Right lobe of liver (tissue), 6 donors: ENCODE data around the gene SSTR5. TPM values are rescaled to one million over a fixed set of nuclear protein-coding genes. Genes with fewer than 3 reads are reported as not detected.

Source experiments
- ATAC-seq, 4 donors: fragments of 200-7000 bp; cut with Tn5 transposase; one replicate each; pipeline ENCODE4 v1.9.1; 2020; ENCODE audit warnings: mild to moderate bottlenecking in 4 of 4, moderate library complexity in 4 of 4
- DNase-seq, 3 donors: peaks; one replicate each; pipeline ENCODE4 v3.0.0-alpha.2; 2020
- H3K27ac ChIP-seq, 3 donors: fragments of 200-600 bp; one replicate each; pipeline ENCODE4 v1.8.0; 2022
- H3K27me3 ChIP-seq, 2 donors: fragments of 200-600 bp; one replicate each; pipeline ENCODE4 v1.8.0; 2022
- H3K36me3 ChIP-seq, 4 donors: fragments of 200-600 bp; sonication (generic) in 1 of 4; one replicate each; pipeline versions ENCODE4 v1.5.1 to v1.8.0; 2017 to 2022; ENCODE audit warnings: control low read depth in 1 of 4
- H3K4me1 ChIP-seq, 4 donors: fragments of 200-600 bp; sonication (generic) in 1 of 4; one replicate each; pipeline versions ENCODE4 v1.5.1 to v1.8.0; 2017 to 2022; ENCODE audit warnings: control low read depth in 1 of 4
- H3K4me3 ChIP-seq, 3 donors: fragments of 200-600 bp; one replicate each; pipeline ENCODE4 v1.8.0; 2022
- H3K9me3 ChIP-seq, 4 donors: fragments of 200-600 bp; sonication (generic) in 1 of 4; one replicate each; pipeline versions ENCODE4 v1.5.1 to v1.8.0; 2017 to 2022; ENCODE audit warnings: control low read depth in 1 of 4
- CTCF ChIP-seq, 4 donors: fragments of 200-600 bp in 3 of 4; fragments of 450-650 bp in 1 of 4; IDR thresholded peaks; one replicate each; pipeline versions ENCODE4 v1.5.1 to v1.8.0; 2016 to 2022; ENCODE audit warnings: antibody characterized with exemption in 4 of 4, mild to moderate bottlenecking in 2 of 4
- POLR2A ChIP-seq: fragments of 450-650 bp; IDR thresholded peaks from one replicate; pipeline ENCODE4 v1.6.1; 2017; ENCODE audit warnings: antibody characterized with exemption, mild to moderate bottlenecking
- WGBS: methylation state at CpG from one replicate; pipeline ENCODE4 v1.1.6; 2018; ENCODE audit warnings: low coverage, low lambda C conversion rate; ENCODE audit not compliant: insufficient coverage; ENCODE audit errors: missing lambda C conversion rate; 5-methylcytosine and 5-hydroxymethylcytosine counted together
- intact Hi-C, 2 donors: fragments of 100-400 bp; cut with DNase I; formaldehyde crosslinking; loops; one replicate each; pipeline versions ENCODE4 v1.11.2 to v1.14.1; 2022
- total RNA-seq, 6 experiments: library from RNA; depleted of rRNA in 2 of 6; stranded (reverse); fragments of >200 nt in 2 of 6; fragmentation: NEBNext Ultra II Directional in 3 of 6; extraction: Animal tissue kit (Norgen Biotek cat#: 25700) in 3 of 6; gene quantifications; one replicate each; pipeline versions ENCODE4 v1.1.0 to v1.2.4, GENCODE V29; 2016 to 2023
- donor health status: DM: no; HTN: yes; CAD: no.
- donor health status: DM: no; HTN: no; CAD: no.
- donor health status: DM: no; HTN: no; CAD: no.
- donor health status: DM: no; HTN: yes; CAD: no.
- donor health status: DM: no; HTN: yes; CAD: no.

SSTR5 gene
- total RNA-seq, 6 experiments from 2014 or later = not detected

GRCh38 chr16:1127101-1127500, 54.6 kb downstream of the SSTR5 start:
- Histone ChIP-seq H3K4me1 (no peaks in the 10 kb centered on the region), H3K4me3 (no peak overlapping the region), H3K27me3 (no peaks in the 10 kb centered on the region), H3K9me3 (no peaks in the 10 kb centered on the region), H3K36me3 (no peaks in the 10 kb centered on the region), H3K27ac (no peak overlapping the region)
- 51% methylated on average over 4 of the region's 16 CpGs for WGBS
- intact Hi-C loops = no loop called here
- TF ChIP-seq POLR2A (no peak), CTCF (IDR thresholded peaks at IDR 0.05) (no peak)
- no peak for DNase-seq
- ATAC-seq = no peak

DNA sequence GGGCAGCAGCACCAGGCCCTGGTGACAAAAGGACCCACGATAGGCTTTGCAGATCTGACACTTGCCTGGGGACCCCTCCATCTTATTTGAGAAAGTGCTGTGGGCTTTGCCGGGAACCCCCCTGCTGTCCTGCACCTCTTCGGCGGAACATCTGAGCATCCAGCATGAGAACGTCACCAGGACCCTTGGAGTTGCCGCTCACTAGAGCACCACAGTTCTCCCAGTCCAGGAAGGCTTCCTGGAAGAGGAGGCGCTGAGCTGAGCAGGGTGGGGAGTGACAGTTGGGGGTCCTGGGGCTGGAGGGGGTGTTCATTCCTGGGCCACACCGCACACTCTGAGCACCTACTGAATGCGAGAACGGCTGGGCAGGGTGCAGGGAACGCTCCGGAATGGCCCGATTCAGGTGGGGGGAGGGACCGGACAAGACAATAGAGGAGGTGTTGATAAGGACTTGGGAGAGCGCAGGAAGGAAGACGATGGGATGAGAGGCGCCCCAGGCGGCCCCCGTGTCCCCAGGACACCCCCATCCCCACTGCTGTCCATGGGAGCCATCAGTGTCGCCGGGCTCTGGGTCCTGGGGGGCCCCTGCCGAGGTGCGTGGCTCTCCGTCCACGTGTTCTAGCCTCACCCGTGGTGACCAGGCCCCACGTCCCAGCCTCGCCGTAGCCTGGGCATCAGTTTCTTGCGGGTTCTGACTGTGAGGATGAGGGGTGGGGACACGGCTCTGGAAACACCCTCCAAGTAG, 55.6 kb downstream of the SSTR5 start:
- Histone ChIP-seq H3K27me3 (no peaks in the 10 kb centered on the region), H3K9me3 (no peaks in the 10 kb centered on the region), H3K4me1 (no peaks in the 10 kb centered on the region), H3K36me3 (no peaks in the 10 kb centered on the region), H3K4me3 (no peak overlapping the region), H3K27ac (no peak overlapping the region)
- WGBS = 93% methylated on average over 10 of the region's 31 CpGs
- intact Hi-C loops = no loop called here
- no peak for ATAC-seq
- no peak for TF ChIP-seq CTCF (IDR thresholded peaks at IDR 0.05)
- no peak for TF ChIP-seq POLR2A
- DNase-seq = no peak

GRCh38 chr16:1129106-1129960, 56.8 kb downstream of the SSTR5 start:
- no peaks in the 10 kb centered on the region for H3K9me3 ChIP-seq
- ATAC-seq = no peak
- no peaks in the 10 kb centered on the region for H3K27me3 ChIP-seq
- H3K27ac ChIP-seq = no peak overlapping the region
- intact Hi-C loops = no loop called here
- H3K36me3 ChIP-seq = no peaks in the 10 kb centered on the region
- no CpG with 5 or more reads among the region's 48 CpGs for WGBS
- H3K4me3 ChIP-seq = no peak overlapping the region
- DNase-seq = no peak
- TF ChIP-seq CTCF (IDR thresholded peaks at IDR 0.05) (no peak), POLR2A (no peak)
- H3K4me1 ChIP-seq = peaks cover 0 to 8% (median 3%) of the 10 kb centered on the region in 4 donors

- H3K4me1 ChIP-seq = peaks cover 0 to 18% (median 9%) of the 10 kb centered on the region in 4 donors
- intact Hi-C loops = no loop called here
- no peak for DNase-seq
- TF ChIP-seq CTCF (IDR thresholded peaks at IDR 0.05) (no peak), POLR2A (no peak)
- H3K27ac ChIP-seq = no peak overlapping the region
- no peaks in the 10 kb centered on the region for H3K9me3 ChIP-seq
- no peak overlapping the region for H3K4me3 ChIP-seq
- no peaks in the 10 kb centered on the region for H3K27me3 ChIP-seq
- ATAC-seq = no peak
- 88% methylated on average over 3 of the region's 8 CpGs for WGBS
- no peaks in the 10 kb centered on the region for H3K36me3 ChIP-seq
Observed at GRCh38 chr16:1130382-1130781, 57.8 kb downstream of the SSTR5 start.

Other genes with a start within 250 kb of the SSTR5 start
- gene LMF1, start 101.8 kb upstream of the SSTR5 start, total RNA-seq = 10 to 100 TPM; 10.9 to 20.0 (median 13.8) TPM
- under 1 TPM in 3 of 6 experiments, not detected in 3; 0.07 to 0.13 (median 0.09) TPM for gene SOX8, start 91.0 kb upstream of the SSTR5 start, total RNA-seq
- gene C1QTNF8, start 23.5 kb downstream of the SSTR5 start, total RNA-seq = not detected
- gene CACNA1H, start 80.4 kb downstream of the SSTR5 start, total RNA-seq = 10 to 100 TPM in 1 of 6 experiments, 1 to 10 TPM in 3, under 1 TPM in 2; 0.56 to 14.0 (median 5.0) TPM
- gene TPSG1, start 152.5 kb downstream of the SSTR5 start, total RNA-seq = under 1 TPM in 3 of 6 experiments, not detected in 3; 0.20 to 0.43 (median 0.43) TPM
- gene TPSB2, start 157.4 kb downstream of the SSTR5 start, total RNA-seq = 1 to 10 TPM in 2 of 6 experiments, under 1 TPM in 2, not detected in 2; 0.24 to 1.6 (median 0.83) TPM
- 1 to 10 TPM in 1 of 6 experiments, under 1 TPM in 4, not detected in 1; 0.39 to 1.1 (median 0.81) TPM for gene TPSAB1, start 168.0 kb downstream of the SSTR5 start, total RNA-seq
- not detected for gene TPSD1, start 183.3 kb downstream of the SSTR5 start, total RNA-seq
- 10 to 100 TPM; 25.0 to 48.0 (median 39.3) TPM for gene UBE2I, start 236.9 kb downstream of the SSTR5 start, total RNA-seq